HepG2 (cell line): ENCODE data around the gene SEMA3F. TPM values are rescaled to one million over a fixed set of nuclear protein-coding genes. Genes with fewer than 3 reads are reported as not detected.
A peak's percentile ranks its signal among the peaks of the same experiment; 100 is the strongest.

ENCODE experiments used
- CSRNP1 ChIP-seq: sonication (generic); formaldehyde crosslinking; IDR thresholded peaks from 2 replicates; pipeline ENCODE4 v1.8.1; 2023; ENCODE audit warnings: mild to moderate bottlenecking, missing genetic modification reagents
- HNF4A ChIP-seq: sonication (generic); formaldehyde crosslinking; IDR thresholded peaks from 2 replicates; pipeline ENCODE4 v1.4.0; 2020; ENCODE audit warnings: missing genetic modification reagents
- HNF4G ChIP-seq, 2 experiments: sonication (generic) in 1 of 2; formaldehyde crosslinking in 1 of 2; IDR thresholded peaks; 2 replicates each; pipeline versions ENCODE4 v1.4.0 to v1.6.1; 2011 to 2020; ENCODE audit warnings: borderline replicate concordance in 2 of 2, low read depth in 2 of 2, mild to moderate bottlenecking in 2 of 2, low read length in 1 of 2, missing genetic modification reagents in 1 of 2, moderate library complexity in 1 of 2
- JDP2 ChIP-seq: sonication (generic); formaldehyde crosslinking; IDR thresholded peaks from 2 replicates; pipeline ENCODE4 v1.8.1; 2022; ENCODE audit warnings: missing genetic modification reagents, borderline replicate concordance
- JUND ChIP-seq: sonication (generic); formaldehyde crosslinking; IDR thresholded peaks from 2 replicates; pipeline ENCODE4 v1.8.0; 2022; ENCODE audit warnings: mild to moderate bottlenecking, missing genetic modification reagents
- KLF11 ChIP-seq: IDR thresholded peaks from 2 replicates; pipeline ENCODE4 v1.6.1; 2016; ENCODE audit warnings: missing compliant biosample characterization
- SKI ChIP-seq: fragments of 450-650 bp; IDR thresholded peaks from one replicate; pipeline ENCODE4 v1.6.1; 2018; ENCODE audit warnings: mild to moderate bottlenecking; ENCODE audit not compliant: partially characterized antibody
- SOX13 ChIP-seq, 3 experiments: fragments of 450-650 bp in 1 of 3; sonication (generic) in 1 of 3; formaldehyde crosslinking in 1 of 3; IDR thresholded peaks in 2 of 3; conservative IDR thresholded peaks in 1 of 3; 2 replicates each; pipeline versions ENCODE4 v1.5.0 to v1.6.1; 2016 to 2020; ENCODE audit warnings: antibody characterized with exemption in 1 of 3, mild to moderate bottlenecking in 1 of 3, missing compliant biosample characterization in 1 of 3, missing genetic modification reagents in 1 of 3, moderate library complexity in 1 of 3
- SOX6 ChIP-seq, 2 experiments: fragments of 450-650 bp in 1 of 2; sonication (generic) in 1 of 2; formaldehyde crosslinking in 1 of 2; IDR thresholded peaks; 2 replicates each; pipeline versions ENCODE4 v1.4.0 to v1.6.1; 2017 to 2020; ENCODE audit warnings: antibody characterized with exemption in 1 of 2, mild to moderate bottlenecking in 1 of 2, missing genetic modification reagents in 1 of 2
- ZBTB38 ChIP-seq: sonication (generic); formaldehyde crosslinking; IDR thresholded peaks from 2 replicates; pipeline ENCODE4 v1.5.1; 2020; ENCODE audit warnings: mild to moderate bottlenecking, missing genetic modification reagents
- ZBTB40 ChIP-seq, 2 experiments: fragments of 450-650 bp in 1 of 2; sonication (generic) in 1 of 2; formaldehyde crosslinking in 1 of 2; IDR thresholded peaks; 2 replicates each; pipeline versions ENCODE4 v1.6.1 to v1.8.0; 2016 to 2022; ENCODE audit warnings: antibody characterized with exemption in 1 of 2, mild to moderate bottlenecking in 1 of 2, missing genetic modification reagents in 1 of 2
- ZFP36L2 ChIP-seq: sonication (generic); formaldehyde crosslinking; IDR thresholded peaks from 2 replicates; pipeline ENCODE4 v1.4.0; 2020; ENCODE audit warnings: missing genetic modification reagents
- ZFX ChIP-seq: sonication (generic); formaldehyde crosslinking; IDR thresholded peaks from 2 replicates; pipeline ENCODE4 v1.4.0; 2020; ENCODE audit warnings: mild to moderate bottlenecking, low read depth, missing genetic modification reagents, moderate library complexity
- ZNF17 ChIP-seq: sonication (generic); formaldehyde crosslinking; IDR thresholded peaks from 2 replicates; pipeline ENCODE4 v1.5.0; 2020; ENCODE audit warnings: mild to moderate bottlenecking, missing genetic modification reagents
- ZNF7 ChIP-seq: IDR thresholded peaks from 2 replicates; pipeline ENCODE4 v1.6.1; 2016; ENCODE audit warnings: missing biosample characterization, missing genetic modification reagents
- ZNF878 ChIP-seq: sonication (generic); formaldehyde crosslinking; IDR thresholded peaks from 2 replicates; pipeline ENCODE4 v1.8.1; 2023; ENCODE audit warnings: mild to moderate bottlenecking, missing genetic modification reagents, moderate library complexity
- polyA plus RNA-seq, 8 experiments: library from polyadenylated mRNA; depleted of rRNA in 3 of 8; stranded (reverse) in 7 of 8; unstranded in 1 of 8; fragments of >200 nt; fragmentation: Illumina TruSeq in 4 of 8; extraction: Trizol in 4 of 8; gene quantifications; 2 replicates each; pipeline versions ENCODE4 v1.2.1 to v1.2.3, GENCODE V29; 2011 to 2016; ENCODE audit warnings: low read depth in 4 of 8, missing spikeins in 1 of 8, mixed read lengths in 1 of 8; ENCODE audit not compliant: insufficient read depth in 1 of 8
- total RNA-seq, 5 experiments: library from RNA; depleted of rRNA; stranded (reverse); fragments of >200 nt; fragmentation: Illumina TruSeq; extraction: Trizol; gene quantifications; 2 replicates each; pipeline ENCODE4 v1.2.3, GENCODE V29; 2016; ENCODE audit warnings: low read depth in 1 of 5

The SEMA3F gene
- total and polyA plus RNA-seq, 2 of the 13 experiments (the other 11 are each of a cell fraction or from before 2014, with no cell fraction given), result 7.6 to 17.2 TPM

DNA sequence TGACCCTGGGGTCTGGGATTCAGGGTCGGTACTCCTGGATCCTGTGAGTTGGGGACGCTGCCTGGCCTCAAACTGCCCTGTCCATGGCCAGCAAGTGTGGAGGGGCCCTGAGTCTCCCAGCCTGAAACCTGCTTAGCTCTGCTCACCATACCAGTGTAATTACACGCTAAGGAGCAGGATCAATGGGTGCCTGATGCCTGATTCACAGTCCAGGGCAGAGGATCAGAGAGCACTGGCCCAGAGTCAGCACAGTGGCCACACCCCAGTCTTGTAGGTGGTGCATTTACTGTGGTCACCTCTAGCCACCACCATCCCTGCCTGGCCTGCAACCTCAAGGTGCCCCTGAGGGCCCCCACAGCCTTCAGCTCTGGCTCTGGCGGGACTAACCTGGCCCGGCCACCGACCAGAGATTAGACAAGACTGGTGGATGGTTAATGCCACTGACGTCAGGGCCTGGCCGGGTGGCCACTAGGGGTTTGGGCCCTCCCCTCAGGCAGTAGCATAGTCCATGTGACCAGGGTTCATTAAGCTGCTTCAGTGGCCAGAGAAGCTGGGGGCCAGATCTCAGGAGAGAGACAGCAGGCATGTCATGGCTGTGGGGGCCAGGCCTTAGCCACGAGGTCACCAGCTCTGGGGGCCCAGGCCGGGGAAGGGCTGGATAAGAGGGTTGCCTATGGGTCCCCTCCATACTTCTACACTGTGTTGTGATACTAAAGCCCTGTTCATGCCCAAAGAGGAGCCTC is 46.6 kb downstream of the SEMA3F start (continued):
- TF ChIP-seq KLF11 (CRISPR knock-in tag), result 0 out of 2 replicates have a peak, but pooled peaks have one; percentile 23
- 0 out of 2 replicates have a peak, but pooled peaks have one; percentile 7 for TF ChIP-seq HNF4G (IDR thresholded peaks at IDR 0.05; ENCODE audit: borderline replicate concordance, low read depth, low read length)
- TF ChIP-seq HNF4G (CRISPR knock-in tag; IDR thresholded peaks at IDR 0.05; ENCODE audit: borderline replicate concordance, low read depth), result peak; percentile 28
- 0 out of 2 replicates have a peak, but pooled peaks have one; percentile 47 for TF ChIP-seq ZBTB38
- no peak for TF ChIP-seq JDP2
- no peak for TF ChIP-seq ZNF17 (CRISPR knock-in tag)
- TF ChIP-seq JUND (CRISPR knock-in tag), result 0 out of 2 replicates have a peak, but pooled peaks have one; percentile 55
- peak; percentile 86 for TF ChIP-seq ZFX (CRISPR knock-in tag)
- TF ChIP-seq ZNF7 (CRISPR knock-in tag), result no peak
- peak; percentile 23 for TF ChIP-seq ZNF878
- no peak for TF ChIP-seq ZBTB40 (IDR thresholded peaks at IDR 0.05)
- peak; percentile 51; the same call in 1 of the 2 replicates for TF ChIP-seq ZBTB40 (CRISPR knock-in tag; IDR thresholded peaks at IDR 0.05)
- TF ChIP-seq SOX6 (IDR thresholded peaks at IDR 0.05), result no peak
- peak; percentile 25 for TF ChIP-seq SOX6 (CRISPR knock-in tag; IDR thresholded peaks at IDR 0.05)
- peak; percentile 25 for TF ChIP-seq SKI
- TF ChIP-seq ZFP36L2 (CRISPR knock-in tag), result 0 out of 2 replicates have a peak, but pooled peaks have one; percentile 29
- TF ChIP-seq SOX13 (IDR thresholded peaks at IDR 0.05), result no peak
- TF ChIP-seq SOX13 (CRISPR knock-in tag; conservative IDR thresholded peaks at IDR 0.05 in 1 of 2, IDR thresholded peaks at IDR 0.05 in 1 of 2), result peak in 1 of 2 experiments; percentile 14; a peak in 1 of 4 replicates
- TF ChIP-seq HNF4A (CRISPR knock-in tag), result peak; percentile 75; the same call in 1 of the 2 replicates
- TF ChIP-seq CSRNP1 (CRISPR knock-in tag), result 0 out of 2 replicates have a peak, but pooled peaks have one; percentile 9
